Endometrial microvascular endothelial cells (primary cell): ENCODE measurements around the gene MTARC1. TPM values are rescaled to one million over a fixed set of nuclear protein-coding genes. Genes with fewer than 3 reads are reported as not detected.

ENCODE experiments used
- in situ Hi-C: cut with HindIII; loops from 2 replicates; pipeline ENCODE4 v1.10.0; 2017; ENCODE audit warnings: low sequenced_read_pairs, low pct_unique_long_range_greater_than_20kb; ENCODE audit errors: inconsistent ontology term
- total RNA-seq: library from RNA; depleted of rRNA; stranded (reverse); fragments of >200 nt; gene quantifications from one replicate; pipeline ENCODE4 v1.2.3, GENCODE V29; 2015; ENCODE audit errors: inconsistent ontology term

Gene MTARC1
- total RNA-seq, 1 donor from 2014 or later: 1.6 TPM

- in situ Hi-C loops: no loop called here
Measured at GRCh38 chr1:220768126-220768601, 18.5 kb upstream of the MTARC1 start.

- in situ Hi-C loops: no loop called here
Measured at GRCh38 chr1:220769205-220769604, 17.5 kb upstream of the MTARC1 start.

DNA sequence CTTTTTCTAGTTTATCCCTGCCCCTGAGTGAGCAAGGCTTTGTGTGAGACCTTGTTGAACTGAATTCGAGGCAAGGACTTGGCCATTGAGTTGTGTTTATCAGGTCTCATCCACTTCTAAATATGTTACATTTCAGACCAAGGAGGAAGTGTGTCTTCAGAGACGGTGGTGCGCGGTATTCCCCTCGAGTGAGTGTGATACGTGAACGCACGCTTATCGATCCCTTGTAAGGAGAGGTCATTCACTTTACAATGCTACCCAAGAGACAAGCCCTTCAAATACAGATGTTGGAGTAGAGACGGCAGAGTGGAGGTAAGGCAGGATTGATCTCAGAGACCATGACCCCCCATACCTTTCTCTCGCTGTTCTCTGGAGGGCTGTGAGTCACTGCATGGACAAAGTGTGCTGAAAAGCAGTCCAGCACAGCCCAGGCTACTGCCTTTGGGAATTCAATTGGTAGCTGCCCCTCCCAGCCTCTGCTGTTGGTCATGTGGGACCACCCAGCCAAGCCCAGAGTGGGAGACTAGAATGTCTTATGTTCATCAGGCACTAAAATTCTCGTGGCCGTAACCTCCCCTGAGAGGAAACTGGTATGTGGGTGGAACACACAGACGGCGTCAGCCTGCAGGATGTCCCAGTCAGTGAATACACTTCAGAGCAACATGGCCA lies 16.3 kb upstream of the MTARC1 start:
- in situ Hi-C loops: no loop called here

GRCh38 chr1:220772846-220773245 lies 13.9 kb upstream of the MTARC1 start:
- in situ Hi-C loops: no loop called here

DNA sequence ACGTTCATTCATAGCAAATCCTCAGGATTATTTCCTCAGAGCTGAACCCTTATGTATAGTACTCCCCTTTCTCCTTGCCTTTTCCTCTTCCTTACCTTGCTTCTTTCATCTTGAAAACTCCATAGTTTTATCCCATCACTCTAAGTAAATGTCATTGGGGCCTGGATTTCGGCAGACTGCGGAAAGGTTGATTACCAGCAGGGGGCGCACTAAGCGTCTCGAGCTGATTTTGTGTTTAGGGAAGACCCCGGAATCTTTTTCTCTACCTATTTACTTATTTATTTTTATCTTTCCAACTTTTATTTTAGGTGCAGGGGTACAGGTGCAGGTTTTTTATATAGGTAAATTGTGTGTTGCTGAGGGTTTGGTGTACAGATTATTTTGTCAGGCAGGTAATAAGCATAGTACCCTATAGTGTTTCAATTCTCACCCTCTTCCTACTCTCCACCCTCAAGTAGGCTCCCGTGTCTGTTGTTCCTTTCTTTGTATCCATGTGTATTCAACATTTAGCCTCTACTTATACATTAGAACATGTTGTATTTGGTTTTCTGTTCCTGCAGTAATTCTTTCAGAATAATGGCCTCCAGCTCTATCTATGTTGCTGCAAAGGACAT lies 11.4 kb upstream of the MTARC1 start:
- in situ Hi-C loops: no loop called here

- in situ Hi-C loops: no loop called here
Measured at GRCh38 chr1:220776254-220776653, 10.5 kb upstream of the MTARC1 start.

DNA sequence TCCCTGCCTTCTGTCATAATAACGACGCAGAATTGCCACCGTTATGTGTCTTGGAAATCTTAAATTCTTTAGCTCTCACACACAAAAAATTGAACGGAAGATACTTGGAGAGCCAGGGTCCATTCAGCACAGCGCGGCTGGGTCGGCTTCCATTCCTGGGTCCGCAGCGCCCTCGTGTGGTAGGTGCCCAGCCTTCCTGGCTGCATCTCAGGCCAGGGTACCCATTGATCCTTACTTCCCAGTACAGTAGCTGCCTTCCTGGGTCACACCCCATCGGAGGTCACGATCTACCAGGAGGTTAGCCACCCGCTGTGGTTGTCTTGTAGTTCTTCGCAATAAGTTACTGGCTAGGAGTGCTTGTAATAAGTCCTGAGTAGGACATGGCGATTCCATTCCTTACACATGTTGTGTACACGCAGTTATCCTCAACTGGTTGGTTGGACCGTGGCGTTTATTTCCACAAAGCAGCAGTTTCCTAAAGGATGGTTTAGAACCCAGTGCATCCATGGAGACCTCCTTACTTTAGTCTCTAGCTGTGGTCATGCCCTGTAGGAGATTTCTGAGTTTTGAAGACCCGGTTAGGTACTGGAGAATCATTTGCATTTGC lies 9.9 kb upstream of the MTARC1 start:
- in situ Hi-C loops: no loop called here

DNA sequence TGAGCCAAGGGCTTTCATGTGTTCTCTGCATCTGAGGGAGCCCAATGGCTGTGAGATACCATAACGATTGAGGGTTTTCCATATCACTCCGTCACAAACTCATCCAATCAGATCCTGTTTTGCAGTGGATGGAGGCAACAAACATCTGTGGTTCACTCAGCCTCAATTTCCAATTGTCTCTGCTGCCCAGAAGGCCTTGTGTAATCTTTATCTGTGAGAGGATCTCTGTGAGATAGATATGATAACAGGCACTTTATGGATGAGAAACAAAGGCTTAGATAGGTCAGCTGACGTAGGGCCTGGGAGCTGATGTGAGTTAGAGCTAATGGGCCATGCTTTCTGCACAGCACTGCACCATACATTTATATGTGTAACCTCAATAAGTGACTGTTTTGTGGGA lies 3.3 kb upstream of the MTARC1 start:
- in situ Hi-C loops: no loop called here

DNA sequence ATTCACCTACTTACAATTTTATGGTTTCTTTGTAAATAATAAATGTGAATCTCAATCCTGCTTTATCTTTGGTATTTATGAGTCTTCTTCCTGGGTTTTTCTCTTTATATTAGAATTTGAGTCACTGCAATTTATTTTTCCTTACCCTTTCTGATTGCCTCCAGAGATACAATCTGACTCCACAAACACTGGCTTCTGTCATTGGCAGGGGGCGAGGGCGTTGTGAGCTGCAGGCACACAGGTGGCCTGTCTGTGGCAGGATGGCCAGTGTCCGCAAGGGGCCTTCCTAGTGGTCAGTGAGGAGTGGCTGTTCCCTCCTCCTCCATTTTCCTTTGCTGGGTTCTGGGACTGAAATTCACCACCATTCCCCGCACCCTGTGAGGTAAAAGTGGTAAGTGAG lies 2.0 kb upstream of the MTARC1 start:
- in situ Hi-C loops: no loop called here

DNA sequence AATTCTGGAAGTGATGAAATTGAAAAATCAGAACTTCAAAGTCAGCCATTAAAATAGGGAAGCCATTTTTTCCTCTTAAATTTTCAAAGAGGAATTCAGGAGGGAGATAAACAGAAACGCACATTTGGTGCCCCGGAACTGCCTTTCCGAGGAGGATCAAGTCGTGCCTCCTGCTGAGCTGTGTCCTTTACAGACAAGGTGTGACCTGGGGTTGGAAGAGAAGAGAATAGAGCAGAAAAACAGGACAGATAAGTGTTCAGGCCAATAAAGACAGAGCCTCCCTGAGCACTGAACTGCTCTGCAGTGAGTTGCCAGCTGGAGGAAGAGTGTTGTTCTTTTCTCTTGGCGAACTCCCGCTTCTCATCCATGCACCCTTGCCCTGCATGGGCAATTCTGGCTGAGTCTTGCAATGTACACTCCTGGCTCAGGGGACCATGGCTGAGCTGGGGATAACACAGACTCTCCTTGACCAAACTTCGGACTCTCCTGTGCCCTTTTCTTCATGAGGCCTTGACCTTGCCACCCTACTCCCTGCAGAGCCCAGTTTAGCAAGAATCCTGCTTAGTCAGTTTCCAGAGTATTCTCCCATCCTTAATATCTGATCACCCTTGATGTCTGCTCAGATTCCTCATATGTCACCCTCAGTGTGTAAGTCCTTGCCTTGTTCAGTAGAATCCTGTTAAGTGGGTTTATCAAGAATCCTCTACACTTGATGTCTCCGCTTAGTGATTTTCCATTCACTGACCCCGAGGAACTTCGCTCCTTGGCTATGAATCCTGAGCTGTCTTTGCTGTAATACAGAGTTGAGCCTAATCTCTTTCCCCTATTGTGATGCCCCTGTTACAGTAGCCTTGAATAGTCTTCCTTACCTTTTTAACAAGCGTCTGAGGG lies 1.3 kb upstream of the MTARC1 start:
- in situ Hi-C loops: no loop called here

DNA sequence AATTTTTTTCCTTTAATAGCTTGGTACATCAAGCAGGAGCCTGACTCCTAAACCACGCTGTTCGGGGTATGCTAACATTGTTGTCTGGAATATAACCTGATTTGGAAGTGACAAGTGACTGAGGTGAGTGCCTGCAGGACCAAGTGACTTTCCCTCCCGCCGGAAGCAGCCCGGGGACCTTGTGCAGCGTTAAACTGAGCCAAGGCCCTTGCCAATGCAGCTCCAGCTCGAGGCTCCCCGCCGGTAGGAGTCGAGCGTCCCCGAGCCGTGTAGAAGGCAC lies 716 bp upstream of the MTARC1 start:
- in situ Hi-C loops: no loop called here

GRCh38 chr1:220787069-220787619 lies 431 bp downstream of the MTARC1 start:
- in situ Hi-C loops: no loop called here

- in situ Hi-C loops: no loop called here
Measured at GRCh38 chr1:220788900-220789299, 2.2 kb downstream of the MTARC1 start.

DNA sequence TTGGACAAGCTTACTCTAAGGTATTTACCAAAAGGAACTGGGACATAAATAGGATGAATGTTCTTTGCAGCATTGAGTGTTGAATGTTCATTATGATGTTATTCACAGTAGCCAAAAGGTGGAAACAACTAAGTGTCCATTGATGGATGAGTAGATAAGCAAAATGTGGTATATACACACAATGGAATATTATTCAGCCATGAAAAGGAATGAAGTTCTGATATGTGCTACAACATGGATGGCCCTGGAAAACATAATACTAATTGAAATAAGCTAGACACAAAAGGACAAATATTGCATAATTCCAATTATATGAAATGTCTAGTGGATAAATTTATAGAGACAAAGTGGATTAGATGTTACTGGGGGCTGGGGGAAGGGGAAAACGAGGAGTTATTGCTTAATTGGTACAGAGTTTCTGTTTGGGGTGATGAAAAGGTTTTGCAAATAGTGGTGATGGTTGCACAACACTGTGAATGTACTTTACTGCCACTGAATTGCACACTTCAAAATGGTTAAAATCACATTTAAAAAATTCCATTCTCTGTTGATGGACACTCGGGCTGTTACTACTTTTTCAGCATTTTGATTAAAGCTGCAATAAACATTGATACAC lies 2.9 kb downstream of the MTARC1 start:
- in situ Hi-C loops: no loop called here

DNA sequence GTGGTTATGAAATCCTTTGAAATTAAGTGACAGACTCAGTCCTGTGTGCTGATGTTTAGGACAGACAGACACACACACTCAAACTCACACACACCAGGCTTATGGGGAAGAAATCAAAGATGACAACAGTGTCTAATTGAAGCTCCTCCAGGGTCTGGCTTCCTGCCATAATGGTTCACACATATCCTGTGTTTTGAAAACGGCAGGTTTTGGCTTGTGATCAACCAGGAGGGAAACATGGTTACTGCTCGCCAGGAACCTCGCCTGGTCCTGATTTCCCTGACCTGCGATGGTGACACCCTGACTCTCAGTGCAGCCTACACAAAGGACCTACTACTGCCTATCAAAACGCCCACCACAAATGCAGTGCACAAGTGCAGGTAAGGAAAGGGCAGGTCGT lies 4.6 kb downstream of the MTARC1 start:
- in situ Hi-C loops: no loop called here

- in situ Hi-C loops: no loop called here
Measured at GRCh38 chr1:220791956-220792355, 5.2 kb downstream of the MTARC1 start.

- in situ Hi-C loops: no loop called here
Measured at GRCh38 chr1:220796530-220796929, 9.8 kb downstream of the MTARC1 start.

DNA sequence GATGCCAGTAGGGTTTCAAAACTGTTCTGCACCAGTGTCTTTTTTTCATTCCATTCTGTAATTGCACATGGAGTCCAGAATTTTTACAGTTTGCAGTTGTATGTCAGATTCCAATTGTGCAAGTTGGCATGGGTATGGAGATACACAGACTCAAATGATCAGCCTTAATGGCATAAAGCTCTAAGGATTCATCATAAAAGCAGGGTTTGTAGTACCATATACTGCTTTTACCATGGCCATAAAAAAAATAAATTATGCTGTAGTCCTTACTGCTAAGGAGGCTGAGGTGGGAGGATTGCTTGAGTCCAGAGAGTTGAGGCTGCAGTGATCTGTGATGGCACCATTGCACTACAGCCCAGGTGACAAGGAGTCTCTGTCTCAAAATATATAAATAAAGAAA lies 10.3 kb downstream of the MTARC1 start:
- in situ Hi-C loops: no loop called here

GRCh38 chr1:220797553-220797952 lies 10.8 kb downstream of the MTARC1 start:
- in situ Hi-C loops: no loop called here
